H9 (cell line): ENCODE results near the gene CTIF. TPM values are rescaled to one million over a fixed set of nuclear protein-coding genes. Genes with fewer than 3 reads are reported as not detected.

Experiments
- DNase-seq: peaks from one replicate; pipeline ENCODE4 v3.0.0-alpha.2; 2017
- H2AFZ ChIP-seq: one replicate; pipeline ENCODE4 v1.6.1; 2013; ENCODE audit warnings: mild to moderate bottlenecking, low read length, control low read depth, moderate library complexity
- H2AK5ac ChIP-seq: 2 replicates; pipeline ENCODE4 v1.6.1; 2013; ENCODE audit warnings: low read length, control low read depth, mixed read lengths; ENCODE audit not compliant: insufficient read length
- H2BK120ac ChIP-seq: one replicate; pipeline ENCODE4 v1.6.1; 2013; ENCODE audit warnings: low read depth, mild to moderate bottlenecking, low read length, control low read depth, inconsistent platforms; ENCODE audit not compliant: poor library complexity, severe bottlenecking
- H2BK12ac ChIP-seq: 2 replicates; pipeline ENCODE4 v1.6.1; 2013; ENCODE audit warnings: low read length, control low read depth, mixed read lengths, low read depth; ENCODE audit not compliant: insufficient read length
- H2BK15ac ChIP-seq: 2 replicates; pipeline ENCODE4 v1.6.1; 2013; ENCODE audit warnings: low read depth, low read length, control low read depth
- H2BK20ac ChIP-seq: one replicate; pipeline ENCODE4 v1.6.1; 2013; ENCODE audit warnings: low read depth, mild to moderate bottlenecking, low read length, control low read depth, inconsistent platforms; ENCODE audit not compliant: poor library complexity, severe bottlenecking
- H2BK5ac ChIP-seq: 2 replicates; pipeline ENCODE4 v1.6.1; 2013; ENCODE audit warnings: low read length, control low read depth, mixed read lengths; ENCODE audit not compliant: insufficient read length
- H3K14ac ChIP-seq: 2 replicates; pipeline ENCODE4 v1.6.1; 2013; ENCODE audit warnings: low read length, control low read depth; ENCODE audit not compliant: insufficient read depth
- H3K18ac ChIP-seq: 2 replicates; pipeline ENCODE4 v1.6.1; 2013; ENCODE audit warnings: low read depth, mild to moderate bottlenecking, mixed read lengths, low read length, control low read depth; ENCODE audit not compliant: insufficient read length
- H3K23ac ChIP-seq: 2 replicates; pipeline ENCODE4 v1.6.1; 2013; ENCODE audit warnings: low read length, control low read depth, mixed read lengths, low read depth; ENCODE audit not compliant: insufficient read length
- H3K23me2 ChIP-seq: 2 replicates; pipeline ENCODE4 v1.6.1; 2013; ENCODE audit warnings: low read depth, mild to moderate bottlenecking, mixed read lengths, low read length, control low read depth; ENCODE audit not compliant: insufficient read length, poor library complexity, severe bottlenecking
- H3K27ac ChIP-seq: 2 replicates; pipeline ENCODE4 v1.5.1; 2013; ENCODE audit warnings: low read length, control low read depth, mixed read lengths, low read depth; ENCODE audit not compliant: insufficient read length
- H3K27me3 ChIP-seq: 2 replicates; pipeline ENCODE4 v1.6.1; 2013; ENCODE audit warnings: low read length, control low read depth, inconsistent platforms; ENCODE audit not compliant: insufficient read depth
- H3K4ac ChIP-seq: 2 replicates; pipeline ENCODE4 v1.6.1; 2013; ENCODE audit warnings: low read depth, mild to moderate bottlenecking, control low read depth, inconsistent platforms, low read length, moderate library complexity
- H3K4me1 ChIP-seq: 2 replicates; pipeline ENCODE4 v1.6.1; 2013; ENCODE audit warnings: low read length, control low read depth, inconsistent platforms; ENCODE audit not compliant: insufficient read depth
- H3K4me2 ChIP-seq: 2 replicates; pipeline ENCODE4 v1.6.1; 2013; ENCODE audit warnings: low read length, control low read depth, mixed read lengths; ENCODE audit not compliant: insufficient read length, insufficient read depth
- H3K56ac ChIP-seq: 2 replicates; pipeline ENCODE4 v1.6.1; 2013; ENCODE audit warnings: low read depth, mild to moderate bottlenecking, mixed read lengths, low read length, control low read depth; ENCODE audit not compliant: insufficient read length
- H3K79me1 ChIP-seq: 2 replicates; pipeline ENCODE4 v1.6.1; 2013; ENCODE audit warnings: low read depth, mild to moderate bottlenecking, moderate library complexity, low read length, control low read depth, inconsistent platforms; ENCODE audit not compliant: insufficient read depth, poor library complexity, severe bottlenecking
- H3K79me2 ChIP-seq: 2 replicates; pipeline ENCODE4 v1.6.1; 2013; ENCODE audit warnings: low read length, control low read depth, inconsistent platforms; ENCODE audit not compliant: insufficient read depth
- H3K9ac ChIP-seq: 2 replicates; pipeline ENCODE4 v1.6.1; 2013; ENCODE audit warnings: low read length, control low read depth, mixed read lengths; ENCODE audit not compliant: insufficient read length; ENCODE audit errors: extremely low read depth
- H3K9me3 ChIP-seq: one replicate; pipeline ENCODE4 v1.6.1; 2013; ENCODE audit warnings: low read depth, low read length, inconsistent platforms; ENCODE audit not compliant: control insufficient read depth
- H3T11ph ChIP-seq: one replicate; pipeline ENCODE4 v1.6.1; 2013; ENCODE audit warnings: mild to moderate bottlenecking, low read length, control low read depth, inconsistent platforms
- H4K20me1 ChIP-seq: one replicate; pipeline ENCODE4 v1.6.1; 2013; ENCODE audit not compliant: control insufficient read depth, insufficient read length, insufficient read depth
- H4K5ac ChIP-seq: 2 replicates; pipeline ENCODE4 v1.6.1; 2013; ENCODE audit warnings: low read depth, mild to moderate bottlenecking, mixed read lengths, low read length, control low read depth; ENCODE audit not compliant: insufficient read length
- H4K8ac ChIP-seq: replicated peaks from 2 replicates; pipeline ENCODE4 v1.6.1; 2013; ENCODE audit warnings: low read length, control low read depth, mixed read lengths, low read depth; ENCODE audit not compliant: insufficient read length
- H4K91ac ChIP-seq: 2 replicates; pipeline ENCODE4 v1.6.1; 2013; ENCODE audit warnings: low read depth, mild to moderate bottlenecking, moderate library complexity, mixed read lengths, low read length, control low read depth; ENCODE audit not compliant: insufficient read length
- H3K27ac Mint-ChIP-seq, 3 experiments: 2 replicates in 2 of 3; 3 replicates in 1 of 3; pipeline ENCODE4 v1.8.0; 2020 to 2021; ENCODE audit warnings: mixed read lengths in 3 of 3, mild to moderate bottlenecking in 1 of 3, moderate library complexity in 1 of 3
- H3K27me3 Mint-ChIP-seq: 2 replicates; pipeline ENCODE4 v1.8.0; 2021; ENCODE audit warnings: low read depth, mild to moderate bottlenecking, moderate library complexity, mixed read lengths
- H3K36me3 Mint-ChIP-seq, 3 experiments: 2 replicates in 2 of 3; 3 replicates in 1 of 3; pipeline ENCODE4 v1.8.0; 2020 to 2021; ENCODE audit warnings: low read depth in 3 of 3, mixed read lengths in 3 of 3; ENCODE audit not compliant: insufficient read depth in 1 of 3
- H3K4me1 Mint-ChIP-seq, 2 experiments: 2 replicates each; pipeline ENCODE4 v1.8.0; 2020; ENCODE audit warnings: mixed read lengths in 2 of 2
- H3K4me3 Mint-ChIP-seq, 2 experiments: 2 replicates in 1 of 2; 3 replicates in 1 of 2; pipeline ENCODE4 v1.8.0; 2020 to 2021; ENCODE audit warnings: mild to moderate bottlenecking in 2 of 2, mixed read lengths in 2 of 2, moderate library complexity in 1 of 2
- H3K9me3 Mint-ChIP-seq, 2 experiments: 2 replicates in 1 of 2; 3 replicates in 1 of 2; pipeline ENCODE4 v1.8.0; 2020; ENCODE audit warnings: mild to moderate bottlenecking in 2 of 2, mixed read lengths in 2 of 2, moderate library complexity in 1 of 2
- CTCF ChIP-seq: fragments of 200-600 bp; sonication (generic); conservative IDR thresholded peaks from 3 replicates; pipeline ENCODE4 v1.8.0; 2021; ENCODE audit warnings: antibody characterized with exemption, mild to moderate bottlenecking
- WGBS: extraction: QIAGEN DNeasy Blood & Tissue Kit; methylation state at CpG from one replicate; pipeline ENCODE4 v1.1.7; 2013; ENCODE audit warnings: missing lambda C conversion rate, low lambda C conversion rate, mixed read lengths; ENCODE audit not compliant: insufficient read length; ENCODE audit errors: extremely low coverage; 5-methylcytosine and 5-hydroxymethylcytosine counted together
- total RNA-seq: library from RNA; stranded (reverse); gene quantifications from 2 replicates; pipeline ENCODE4 v1.2.1, GENCODE V29; 2021

Gene CTIF
- total RNA-seq, 1 experiment from 2014 or later = 15.8 TPM

- Histone ChIP-seq H3K27me3 (no peaks in the 10 kb centered on the region), H2BK5ac (no peak overlapping the region), H3K4me2 (no peak overlapping the region), H2AK5ac (no peak overlapping the region), H3K4ac (no peak overlapping the region), H3T11ph (no peak overlapping the region), H4K5ac (no peak overlapping the region), H3K4me1 (no peaks in the 10 kb centered on the region), H3K9me3 (no peaks in the 10 kb centered on the region), H2BK20ac (no peak overlapping the region), H2BK120ac (no peak overlapping the region), H3K27ac (no peak overlapping the region), H3K23me2 (no peaks in the 10 kb centered on the region), H2BK15ac (no peak overlapping the region), H4K8ac (no peak overlapping the region), H3K18ac (no peak overlapping the region), H3K23ac (no peak overlapping the region), H3K79me2 (no peaks in the 10 kb centered on the region), H2BK12ac (no peak overlapping the region), H3K9ac (no peak overlapping the region), H3K56ac (no peak overlapping the region), H2AFZ (no peak overlapping the region), H3K79me1 (no peaks in the 10 kb centered on the region), H3K14ac (no peak overlapping the region), H4K20me1 (no peaks in the 10 kb centered on the region), H4K91ac (no peak overlapping the region)
- Mint-ChIP-seq H3K9me3 (no peaks in the 10 kb centered on the region), H3K27ac (no peak overlapping the region), H3K36me3 (peaks cover 5 to 8% (median 7%) of the 10 kb centered on the region in 3 experiments; a peak in 5 of 7 replicates), H3K4me1 (peaks cover 0 to 7% of the 10 kb centered on the region in 2 experiments; a peak in 1 of 4 replicates), H3K4me3 (no peak overlapping the region), H3K27me3 (no peaks in the 10 kb centered on the region)
- no peak for DNase-seq
- no CpG with 5 or more reads among the region's 4 CpGs for WGBS
- no peak for TF ChIP-seq CTCF
Measured at GRCh38 chr18:48756511-48757226, 217.8 kb downstream of the CTIF start.
